ENCODE results near the gene TMEM42.

Gene TMEM42

DNA sequence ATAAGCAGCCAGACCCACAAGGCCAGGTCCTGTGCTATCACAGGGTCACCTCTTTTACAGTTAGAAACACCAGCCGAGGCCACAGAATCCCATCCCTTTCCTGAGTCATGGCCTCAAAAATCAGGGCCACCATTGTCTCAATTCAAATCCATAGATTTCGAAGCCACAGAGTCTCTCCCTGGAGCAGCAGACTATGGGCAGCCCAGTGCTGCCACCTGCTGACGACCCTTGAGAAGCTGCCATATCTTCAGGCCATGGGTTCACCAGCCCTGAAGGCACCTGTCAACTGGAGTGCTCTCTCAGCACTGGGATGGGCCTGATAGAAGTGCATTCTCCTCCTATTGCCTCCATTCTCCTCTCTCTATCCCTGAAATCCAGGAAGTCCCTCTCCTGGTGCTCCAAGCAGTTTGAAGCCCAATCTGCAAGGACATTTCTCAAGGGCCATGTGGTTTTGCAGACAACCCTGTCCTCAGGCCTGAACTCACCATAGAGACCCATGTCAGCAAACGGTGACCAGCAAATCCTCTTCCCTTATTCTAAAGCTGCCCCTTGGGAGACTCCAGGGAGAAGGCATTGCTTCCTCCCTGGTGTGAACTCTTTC is 52.3 kb downstream of the TMEM42 start:
- peak; percentile 44 to 67 for ATAC-seq

DNA sequence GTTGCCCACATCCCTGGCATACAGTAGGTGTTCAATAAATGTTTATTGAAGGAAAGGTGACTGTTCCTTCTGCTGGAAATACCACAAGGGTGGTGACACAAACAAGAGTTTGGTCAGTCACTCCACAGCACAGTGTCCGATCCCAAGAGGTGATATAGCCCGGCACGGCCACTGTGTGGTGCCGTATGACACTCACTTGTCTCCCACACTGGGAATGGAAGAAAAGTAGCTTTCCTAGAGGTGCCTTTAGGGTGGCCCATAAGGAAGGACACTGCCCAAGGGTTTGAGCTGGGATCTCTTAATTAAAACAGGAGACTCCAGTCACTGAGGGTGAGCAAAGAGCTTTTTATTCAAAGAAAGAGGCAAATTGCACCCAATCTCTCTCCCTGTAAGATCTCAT is 53.2 kb downstream of the TMEM42 start:
- no peak for ATAC-seq

Data from activated CD4-positive, CD25-positive, alpha-beta regulatory T cell treated with anti-CD3 and anti-CD28 coated beads, Interleukin-2, amount 50 U/mL, for 24 hours (primary cell).